ENCODE results near the gene LRRK1.

GRCh38 chr15:100919481-100920405 lies 586 bp downstream of the LRRK1 start:
- no peak for TF ChIP-seq CTCF (IDR thresholded peaks at IDR 0.05; ENCODE audit: low read length)
- TF ChIP-seq EZH2 (IDR thresholded peaks at IDR 0.05; ENCODE audit: borderline replicate concordance, low read length): no peak
